Measurements from ENCODE around the gene UFSP1.

DNA sequence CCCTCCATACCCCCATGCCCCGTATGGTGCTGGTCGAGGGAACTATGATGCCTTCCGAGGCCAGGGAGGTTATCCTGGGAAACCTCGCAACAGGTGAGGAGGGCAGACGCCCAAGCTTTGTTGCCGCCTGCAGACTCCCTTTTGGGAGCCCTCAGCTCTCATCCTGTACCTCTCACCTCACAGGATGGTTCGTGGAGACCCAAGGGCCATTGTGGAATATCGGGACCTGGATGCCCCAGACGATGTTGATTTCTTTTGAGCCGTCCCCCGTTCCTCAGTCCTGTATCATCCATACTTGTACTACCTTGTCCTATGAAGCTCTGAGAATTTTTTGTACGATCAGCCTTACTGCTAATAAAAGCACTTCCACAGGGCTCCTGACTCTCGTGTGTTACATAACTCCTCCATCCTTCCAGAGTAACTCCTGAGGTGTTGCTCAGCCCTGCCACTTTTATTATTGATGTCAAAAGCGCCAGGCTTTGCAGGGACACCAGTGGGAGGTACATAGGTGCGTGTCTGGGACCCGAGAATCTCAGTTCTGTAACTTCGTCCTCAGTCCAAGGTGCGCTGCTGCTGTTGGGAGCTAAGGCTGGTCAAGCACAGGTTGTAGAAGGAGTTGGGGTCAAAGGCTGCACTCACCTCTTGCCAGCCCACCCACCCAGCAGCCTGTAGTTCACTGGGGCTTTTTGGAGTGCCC, 1.1 kb downstream of the UFSP1 start:
- TF ChIP-seq, protein P1, sequence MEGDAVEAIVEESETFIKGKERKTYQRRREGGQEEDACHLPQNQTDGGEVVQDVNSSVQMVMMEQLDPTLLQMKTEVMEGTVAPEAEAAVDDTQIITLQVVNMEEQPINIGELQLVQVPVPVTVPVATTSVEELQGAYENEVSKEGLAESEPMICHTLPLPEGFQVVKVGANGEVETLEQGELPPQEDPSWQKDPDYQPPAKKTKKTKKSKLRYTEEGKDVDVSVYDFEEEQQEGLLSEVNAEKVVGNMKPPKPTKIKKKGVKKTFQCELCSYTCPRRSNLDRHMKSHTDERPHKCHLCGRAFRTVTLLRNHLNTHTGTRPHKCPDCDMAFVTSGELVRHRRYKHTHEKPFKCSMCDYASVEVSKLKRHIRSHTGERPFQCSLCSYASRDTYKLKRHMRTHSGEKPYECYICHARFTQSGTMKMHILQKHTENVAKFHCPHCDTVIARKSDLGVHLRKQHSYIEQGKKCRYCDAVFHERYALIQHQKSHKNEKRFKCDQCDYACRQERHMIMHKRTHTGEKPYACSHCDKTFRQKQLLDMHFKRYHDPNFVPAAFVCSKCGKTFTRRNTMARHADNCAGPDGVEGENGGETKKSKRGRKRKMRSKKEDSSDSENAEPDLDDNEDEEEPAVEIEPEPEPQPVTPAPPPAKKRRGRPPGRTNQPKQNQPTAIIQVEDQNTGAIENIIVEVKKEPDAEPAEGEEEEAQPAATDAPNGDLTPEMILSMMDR (IDR thresholded peaks at IDR 0.05): no peak
- TF ChIP-seq POLR2A (IDR thresholded peaks at IDR 0.05): no peak
- no peak for TF ChIP-seq EP300 (IDR thresholded peaks at IDR 0.05)
- TF ChIP-seq POLR2AphosphoS5 (IDR thresholded peaks at IDR 0.05): no peak

Data from sigmoid colon (tissue), 4 donors.